ENCODE results near the gene IL1RL2.

IL1RL2 gene

DNA sequence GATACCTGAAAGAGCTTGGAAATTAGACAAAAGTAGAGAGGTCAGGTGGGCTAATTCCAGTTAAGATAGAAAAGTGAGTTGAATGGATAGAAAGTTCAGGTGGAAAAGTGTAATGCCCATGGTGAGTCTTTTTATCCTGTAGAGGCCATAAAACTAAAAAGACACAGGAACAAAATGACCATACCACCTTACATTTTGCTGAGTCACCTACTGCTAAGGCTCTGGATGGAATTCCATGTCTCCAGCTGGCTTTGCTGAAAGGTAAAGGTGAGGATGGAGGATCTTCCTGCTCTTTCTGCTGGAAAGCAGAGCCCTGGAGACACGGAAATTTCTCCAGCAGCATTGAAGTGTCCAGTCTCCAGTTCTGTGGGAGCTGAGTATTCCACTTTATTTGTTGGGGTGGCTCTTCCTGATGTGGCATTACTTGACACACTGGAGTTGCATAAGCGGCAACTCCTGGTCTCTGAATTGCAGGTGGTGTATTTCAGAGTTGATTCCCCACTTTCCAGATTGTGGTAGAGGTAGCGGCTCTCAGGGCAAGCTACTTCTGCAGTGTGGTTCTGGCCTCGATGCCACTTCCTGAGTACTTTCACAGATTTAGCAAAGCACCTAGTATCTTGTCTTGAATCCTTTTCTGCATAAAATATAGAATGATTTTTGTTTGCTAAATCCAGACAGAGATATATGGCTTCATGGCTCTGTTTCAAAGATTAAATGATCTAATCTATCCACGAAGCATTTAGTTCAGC, 10.7 kb downstream of the IL1RL2 start:
- DNase-seq = no peak

DNA sequence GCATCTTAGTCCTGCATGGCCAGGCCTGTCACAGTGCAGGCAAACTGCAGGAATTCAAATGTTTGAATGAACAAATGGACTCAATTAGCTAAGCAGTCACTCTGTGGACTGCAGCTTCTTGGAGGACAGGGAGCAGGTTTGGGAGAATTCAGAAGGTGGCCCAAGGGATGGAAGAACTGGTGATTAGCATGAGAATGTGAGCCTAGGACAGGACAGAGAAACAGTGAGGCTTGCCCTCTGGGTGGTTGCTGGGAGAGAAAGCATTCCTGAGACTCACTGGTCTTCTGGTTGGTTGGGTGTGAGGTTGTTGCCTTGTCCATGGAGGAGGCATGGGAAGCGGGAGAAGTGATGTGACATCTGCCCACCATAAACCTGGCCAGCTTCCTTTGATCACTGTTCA, 13.7 kb downstream of the IL1RL2 start:
- no peak for DNase-seq

DNA sequence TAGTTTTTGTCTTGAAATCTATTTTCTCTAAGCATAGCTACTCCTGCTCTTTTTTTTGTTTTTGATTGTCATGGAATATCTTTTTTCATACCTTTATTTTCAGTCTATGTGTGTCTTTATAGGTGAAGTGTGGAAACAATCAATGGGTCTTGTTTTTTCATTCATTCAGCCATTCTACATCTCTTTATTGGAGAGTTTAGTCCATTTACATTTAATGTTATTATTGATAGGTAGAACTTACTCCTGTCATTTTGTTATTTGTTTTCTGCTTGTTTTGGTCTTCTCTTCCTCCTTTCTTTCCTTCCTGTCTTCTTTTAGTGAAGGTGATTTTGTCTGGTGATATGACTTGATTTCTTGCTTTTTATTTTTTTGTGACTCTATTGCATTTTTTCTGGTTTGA, 17.8 kb downstream of the IL1RL2 start:
- no peak for DNase-seq

DNA sequence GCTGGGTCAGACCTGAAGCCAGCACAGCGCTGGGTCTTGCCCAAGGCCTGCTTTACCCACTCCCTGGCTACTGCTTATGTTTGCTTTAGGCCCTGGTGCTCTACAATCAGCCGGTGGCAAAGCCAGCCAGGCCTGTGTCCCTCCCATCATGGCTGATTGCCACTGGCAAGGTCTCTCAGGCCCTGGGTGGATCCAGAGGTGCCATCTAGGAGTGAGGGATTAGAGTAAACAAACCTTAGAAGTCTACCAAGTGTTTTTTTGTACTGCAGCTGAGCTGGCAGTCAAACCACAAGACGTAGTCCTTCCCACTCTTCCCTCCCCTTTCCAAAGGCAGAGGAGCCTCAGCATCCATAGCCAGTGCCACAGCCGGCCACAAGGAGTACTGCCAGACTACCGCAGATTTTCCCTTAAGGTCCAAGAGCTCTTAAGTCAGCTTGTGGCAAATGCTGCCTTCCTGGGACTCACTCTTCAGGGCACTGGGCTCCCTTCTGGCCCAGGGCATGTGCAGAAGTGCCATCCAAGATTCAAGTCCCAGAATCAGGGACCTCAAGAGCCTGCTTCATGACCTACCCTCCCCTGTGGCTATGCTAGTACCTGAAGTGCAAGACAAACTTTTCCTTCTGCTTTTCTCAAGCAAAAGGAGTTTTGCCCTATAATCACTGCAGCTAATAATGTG, 20.0 kb downstream of the IL1RL2 start:
- DNase-seq = no peak

DNA sequence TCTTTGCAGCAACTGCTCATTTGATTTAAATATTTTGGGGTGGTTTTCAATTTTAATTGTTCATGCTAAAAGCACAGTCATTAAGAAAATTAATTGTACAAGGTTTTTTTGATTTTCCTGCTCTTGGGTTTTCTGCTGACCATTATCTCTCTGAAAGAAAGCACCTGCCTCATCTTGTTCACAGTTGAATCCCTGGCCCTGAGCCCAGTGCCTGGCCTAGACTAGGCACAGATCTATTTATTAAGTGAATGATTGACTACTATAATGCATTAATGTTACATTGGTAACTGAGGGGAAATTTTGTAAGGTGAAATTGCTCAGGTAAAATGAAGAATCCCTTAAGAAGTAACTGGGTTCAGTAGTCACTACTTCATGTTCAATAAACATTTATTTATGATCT, 22.0 kb downstream of the IL1RL2 start:
- no peak for DNase-seq

DNA sequence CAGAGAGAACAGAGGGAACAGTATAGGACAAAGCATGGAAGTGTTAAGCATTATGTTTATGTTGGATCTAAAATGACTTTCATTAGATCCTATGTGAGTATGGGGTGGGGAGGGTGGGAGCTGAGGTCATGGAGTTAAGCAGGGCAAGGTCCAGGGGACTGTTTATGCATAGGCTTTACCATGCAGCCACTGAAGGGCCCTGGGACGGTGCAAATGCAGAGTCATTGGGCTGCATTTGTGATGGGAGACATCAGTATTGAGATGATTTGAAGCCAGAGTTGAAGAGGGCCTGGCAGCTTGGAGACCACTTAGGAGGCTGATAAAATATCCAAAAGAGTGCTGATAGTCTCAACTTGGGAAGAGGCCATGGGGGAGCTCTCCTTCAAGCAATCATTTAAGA, 22.7 kb downstream of the IL1RL2 start:
- DNase-seq = no peak

DNA sequence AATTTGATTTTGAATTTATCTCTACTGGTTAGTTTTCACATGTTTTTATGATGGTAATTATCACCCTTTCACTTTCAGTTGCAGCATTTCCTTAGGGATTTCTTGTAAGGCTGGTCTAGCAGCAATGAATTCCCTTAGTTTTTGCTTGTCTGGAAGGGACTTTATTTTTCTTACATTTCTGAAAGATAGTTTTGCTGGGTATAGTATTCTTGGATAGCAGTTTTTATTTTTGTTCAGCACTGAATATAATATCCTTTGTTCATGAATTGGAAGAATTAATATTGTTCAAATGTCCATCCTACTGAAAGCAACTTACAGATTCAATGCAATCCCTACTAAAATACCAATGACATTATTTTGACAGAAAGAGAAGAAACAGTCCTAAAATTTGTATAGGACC, 30.2 kb downstream of the IL1RL2 start:
- no peak for DNase-seq

DNA sequence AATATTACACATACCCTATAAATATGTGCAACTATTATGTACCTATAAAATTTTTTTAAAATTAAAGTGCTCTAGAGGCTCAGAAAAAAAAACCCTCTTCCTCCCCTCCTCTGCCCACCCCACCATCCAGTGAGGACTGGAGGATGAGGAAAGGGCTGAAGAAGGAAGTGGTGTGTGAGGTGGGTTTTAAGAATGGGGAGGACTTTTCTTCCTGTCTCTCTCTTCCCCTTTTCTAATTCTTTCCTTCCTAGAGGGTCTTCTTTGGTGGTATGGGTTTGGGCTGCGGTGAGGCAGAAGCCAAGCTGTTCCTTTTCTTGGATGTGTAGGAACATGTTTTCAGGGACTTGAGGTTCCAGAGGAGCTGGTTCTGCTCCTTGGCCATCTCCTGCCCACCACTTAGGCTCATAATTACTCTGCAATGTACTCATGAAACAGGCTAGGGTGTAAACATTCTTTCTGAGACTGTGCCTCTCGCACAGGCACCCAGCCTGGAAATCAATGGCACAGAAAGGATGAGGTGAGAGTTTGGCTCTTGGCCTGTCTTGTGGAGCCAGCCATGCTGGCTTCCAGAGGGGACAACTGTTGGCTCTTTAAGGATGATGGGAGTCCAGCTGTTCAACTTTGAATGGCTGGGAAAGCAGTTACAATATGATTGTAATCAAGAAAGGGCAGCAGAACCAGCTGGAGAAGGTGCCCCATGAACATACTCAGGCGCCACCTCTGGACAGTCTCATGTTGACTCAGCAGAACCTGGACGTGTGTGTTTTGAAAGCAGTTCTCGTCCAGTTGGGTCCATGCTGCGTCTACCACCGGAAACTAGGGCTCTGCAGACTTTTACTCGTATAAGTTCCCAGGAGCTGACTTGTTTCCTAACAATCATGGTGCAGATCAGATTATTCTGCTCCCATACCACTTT, 38.3 kb downstream of the IL1RL2 start:
- no peak for DNase-seq

DNA sequence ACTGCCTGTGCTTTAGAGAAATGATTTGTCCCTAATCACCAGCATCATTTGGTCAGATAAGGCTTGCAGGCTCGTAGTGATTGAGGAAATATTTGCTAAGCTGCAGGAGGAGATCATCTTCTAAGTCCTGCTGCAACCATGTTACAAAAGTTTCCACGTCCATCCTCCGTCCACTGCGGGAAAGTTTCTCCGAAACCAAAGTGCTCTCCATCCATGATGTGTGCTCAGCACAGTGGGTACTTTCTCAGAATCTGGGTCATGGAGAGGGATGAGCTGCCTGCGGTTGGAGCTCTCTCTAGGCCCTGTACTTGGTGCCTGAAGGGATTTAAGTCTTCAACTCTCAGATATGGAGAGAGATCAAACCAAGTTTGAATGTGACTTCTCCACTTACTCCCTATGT, 39.3 kb downstream of the IL1RL2 start:
- DNase-seq = no peak

DNA sequence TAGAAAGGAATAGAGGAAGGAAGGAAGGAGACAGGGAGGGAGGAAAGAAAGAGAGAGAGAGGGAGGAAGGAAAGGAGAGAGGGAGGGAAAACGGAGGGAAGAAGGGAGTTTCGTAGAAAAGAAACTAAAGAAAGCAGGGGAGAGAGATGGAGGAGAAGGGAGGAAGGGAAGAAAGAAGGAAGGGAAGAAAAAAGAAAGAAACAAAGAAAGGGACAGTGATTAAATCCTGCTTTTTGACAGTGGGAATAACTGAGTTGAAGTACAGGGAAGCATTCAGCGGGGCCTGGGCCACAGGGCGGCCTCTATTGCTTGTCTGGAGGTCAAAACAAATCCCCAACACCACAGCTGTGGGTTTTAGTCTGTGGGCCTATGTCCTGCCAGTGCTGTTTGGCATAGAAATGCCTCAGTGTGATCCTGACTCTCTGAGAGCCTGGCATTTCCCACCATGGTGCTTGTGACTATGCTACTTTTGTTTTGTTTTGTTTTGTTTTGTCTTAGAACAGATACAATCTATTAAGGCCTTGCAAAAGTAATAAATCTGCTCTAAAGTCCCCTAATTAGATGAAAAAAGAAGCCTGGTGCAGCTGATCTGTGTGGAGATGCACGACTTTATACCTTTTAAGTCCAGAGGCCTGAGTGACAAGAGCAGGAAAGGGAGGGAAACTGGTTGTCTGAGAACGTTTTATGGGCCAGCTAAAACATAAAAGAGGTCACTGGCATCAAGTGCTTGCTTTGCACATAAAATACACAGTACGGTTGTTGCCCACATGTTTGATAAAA, 40.0 kb downstream of the IL1RL2 start:
- no peak for DNase-seq

DNA sequence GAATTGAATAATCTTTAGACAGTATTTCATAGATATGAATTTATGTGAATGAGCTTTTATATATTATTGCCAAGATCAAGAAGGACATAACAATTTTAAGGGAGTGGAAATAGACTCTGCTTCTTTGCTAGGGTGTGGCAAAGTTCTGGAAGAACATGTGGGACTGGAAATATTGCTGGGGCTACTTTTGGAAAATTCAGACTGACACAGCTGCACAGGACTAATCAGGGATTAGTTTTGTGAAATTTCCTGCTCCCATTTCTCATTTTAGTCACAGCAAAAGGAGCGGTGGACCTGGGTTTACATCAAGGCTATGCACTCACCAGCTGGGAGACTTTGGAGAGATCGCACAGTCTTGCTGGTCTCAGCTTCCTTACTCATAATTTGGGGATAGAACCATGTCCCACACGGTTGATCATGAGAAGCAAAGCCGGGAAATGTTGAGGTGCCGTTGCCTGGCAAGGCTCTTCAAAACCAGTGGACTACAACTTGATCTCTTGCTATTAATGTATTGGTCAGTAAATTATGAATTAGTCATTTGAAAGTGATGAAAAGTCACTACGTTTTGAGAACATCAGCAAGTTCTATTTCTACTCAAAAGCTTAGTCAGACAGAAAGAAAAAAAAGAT, 42.4 kb downstream of the IL1RL2 start:
- DNase-seq = no peak

DNA sequence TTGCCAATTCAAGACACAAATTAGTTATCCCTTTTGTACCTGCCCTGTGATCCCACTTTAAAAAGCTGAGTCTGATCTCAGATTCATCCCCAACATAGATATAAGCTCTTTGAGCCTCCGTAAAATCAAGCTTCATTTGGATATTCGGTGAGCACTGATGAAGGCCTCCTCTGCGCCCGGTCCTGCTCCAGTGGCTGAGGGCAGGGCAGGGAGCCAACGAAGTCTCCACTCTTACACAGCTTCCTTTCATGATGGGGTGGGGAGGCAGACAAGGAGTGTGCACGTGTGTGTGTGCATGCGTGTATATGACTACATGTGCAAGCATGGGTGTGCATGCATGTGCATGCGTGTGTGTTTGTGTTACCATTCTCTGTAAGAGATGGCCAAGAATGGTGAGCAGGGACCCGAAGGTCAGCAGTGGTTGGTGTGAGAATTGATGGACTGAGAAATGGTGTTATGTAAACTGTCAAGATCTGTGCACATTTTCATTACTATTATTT, 43.6 kb downstream of the IL1RL2 start:
- no peak for DNase-seq

DNA sequence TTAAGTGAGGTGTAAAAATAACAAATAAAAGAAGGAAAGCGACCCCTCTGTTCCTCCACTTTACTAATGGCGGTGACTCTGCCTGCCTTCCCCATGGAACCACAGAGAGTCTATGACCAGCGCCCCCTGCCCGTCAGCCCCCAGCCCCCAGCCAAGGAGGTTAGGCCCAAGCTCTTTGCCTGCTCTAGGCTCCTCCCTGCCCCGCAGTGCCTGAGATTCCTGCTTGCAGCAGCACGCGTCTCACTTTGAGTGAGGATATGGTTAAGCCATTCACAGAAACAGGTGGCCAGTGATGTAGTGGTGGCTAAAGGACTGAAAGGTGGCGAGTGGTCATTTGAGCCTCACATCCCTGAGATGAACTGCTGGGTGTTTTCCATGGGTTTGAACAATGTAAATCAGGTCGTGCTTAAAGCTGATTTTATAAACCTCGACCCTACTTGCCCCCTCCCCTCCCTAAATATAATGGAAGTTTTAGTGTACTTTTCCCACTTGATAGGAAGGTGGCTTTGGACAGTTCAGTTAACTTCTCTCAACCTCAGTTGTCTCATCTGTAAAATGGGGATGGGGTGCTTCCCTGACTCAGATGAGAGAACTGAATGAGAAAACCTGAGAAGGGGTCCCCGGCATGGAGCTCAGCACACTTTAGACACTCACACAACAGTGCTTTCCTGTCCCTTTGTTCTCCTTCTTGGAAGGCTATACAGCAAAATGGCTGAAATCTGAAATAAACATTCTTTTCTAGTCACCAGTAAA, 46.5 kb downstream of the IL1RL2 start:
- DNase-seq = no peak

DNA sequence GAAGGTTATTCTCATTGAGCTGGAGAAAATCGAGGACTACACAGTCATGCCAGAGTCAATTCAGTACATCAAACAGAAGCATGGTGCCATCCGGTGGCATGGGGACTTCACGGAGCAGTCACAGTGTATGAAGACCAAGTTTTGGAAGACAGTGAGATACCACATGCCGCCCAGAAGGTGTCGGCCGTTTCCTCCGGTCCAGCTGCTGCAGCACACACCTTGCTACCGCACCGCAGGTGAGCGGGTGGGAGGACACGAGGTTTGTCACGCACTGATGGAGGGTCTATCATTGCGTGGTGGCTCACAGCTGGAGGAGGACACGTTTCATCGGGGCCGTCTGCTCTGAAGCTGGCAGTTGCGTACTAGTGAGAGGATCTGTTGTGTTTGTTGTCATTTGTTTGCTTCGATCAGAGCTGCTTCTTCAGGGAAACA, 48.2 kb downstream of the IL1RL2 start:
- no peak for DNase-seq

DNA sequence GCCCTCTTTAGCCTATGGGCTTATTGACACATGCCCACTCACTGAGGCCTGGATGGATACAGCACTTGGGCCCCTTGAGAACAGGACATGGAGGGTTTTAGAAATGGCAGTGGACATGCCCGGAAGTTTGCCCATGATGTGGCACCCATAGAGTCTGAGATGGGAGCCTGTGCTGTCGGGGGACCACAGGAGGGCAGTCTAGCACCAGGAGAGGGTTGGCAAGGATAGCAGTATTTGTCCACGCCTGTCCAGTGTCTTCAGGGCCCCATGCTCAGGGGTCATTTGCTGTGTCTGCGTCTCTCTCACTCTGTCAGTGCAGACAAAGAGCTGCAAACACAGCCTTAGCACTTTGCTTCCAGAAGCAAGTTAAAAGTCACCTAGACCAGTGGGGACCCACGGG, 48.7 kb downstream of the IL1RL2 start:
- no peak for DNase-seq

DNA sequence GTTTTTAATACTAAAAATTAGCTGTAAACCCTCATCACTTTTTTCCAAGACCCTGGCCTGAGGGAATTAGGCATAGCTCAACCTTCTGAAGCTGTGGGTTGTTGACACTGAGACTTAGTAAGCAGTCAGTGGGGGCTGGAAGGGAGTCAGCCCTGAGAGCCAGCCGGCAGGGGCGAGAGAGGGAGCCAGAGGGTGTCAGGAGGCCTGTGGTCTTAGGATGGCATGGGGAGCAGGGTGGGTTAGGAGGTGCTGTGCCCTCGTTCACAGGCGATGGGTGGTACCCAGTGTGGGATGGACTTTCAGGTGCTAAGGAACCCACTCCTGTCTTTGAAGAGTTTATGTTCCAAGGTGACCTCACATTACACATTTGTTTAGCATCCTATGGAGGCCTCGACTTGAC, 49.3 kb downstream of the IL1RL2 start:
- no peak for DNase-seq

DNA sequence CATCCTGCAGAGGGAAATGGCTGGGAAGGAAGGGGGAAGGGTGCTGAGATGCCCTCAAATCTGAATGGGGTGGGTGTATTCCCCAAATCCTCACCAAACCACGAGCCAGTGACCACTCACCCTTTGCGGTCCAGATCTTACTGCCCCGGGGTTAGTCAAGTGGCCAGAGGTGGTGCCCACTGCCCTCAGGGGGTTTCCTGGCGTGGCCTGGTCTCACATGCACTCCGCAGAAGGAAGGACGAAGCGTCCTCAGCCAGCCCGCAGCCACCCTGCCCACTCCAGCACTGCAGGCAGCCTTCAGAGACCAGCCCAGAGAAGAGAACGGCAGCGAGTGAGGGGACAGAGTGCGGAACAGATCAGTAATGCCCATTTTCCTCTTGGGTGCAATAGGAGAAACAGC, 50.4 kb downstream of the IL1RL2 start:
- no peak for DNase-seq

DNA sequence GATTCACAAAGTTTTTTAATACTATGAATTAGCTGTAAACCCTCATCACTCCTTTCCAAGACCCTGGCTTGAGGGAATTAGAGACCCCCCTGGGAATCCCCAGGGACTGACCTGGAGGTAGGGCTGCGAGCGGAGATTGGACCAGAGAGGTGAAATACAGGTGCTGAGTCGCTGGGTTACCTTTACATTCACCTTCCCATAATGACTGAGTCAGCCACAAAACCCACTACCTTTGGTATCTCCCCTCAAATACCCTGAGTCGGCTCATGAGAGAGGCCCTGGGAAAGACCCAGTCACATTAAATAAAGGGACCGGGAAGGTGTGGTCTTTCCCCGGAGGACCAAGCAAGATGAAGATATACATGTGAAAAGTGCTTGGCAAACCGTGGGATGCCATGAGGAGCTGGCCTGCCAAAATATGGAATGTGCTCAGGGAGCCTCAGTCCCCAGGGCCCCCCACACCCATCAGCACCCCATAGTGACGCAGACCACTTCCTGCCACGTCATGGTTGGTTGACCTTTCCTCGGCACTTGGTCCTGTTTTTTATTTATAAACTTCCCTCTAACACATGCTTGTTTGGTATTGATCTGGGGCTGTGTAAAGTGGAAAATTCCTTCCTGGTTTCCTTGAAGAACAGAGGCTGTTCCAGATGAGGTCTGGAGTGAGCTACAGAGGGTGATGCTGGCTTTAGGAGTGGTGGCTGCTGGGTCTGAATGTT, 51.4 kb downstream of the IL1RL2 start:
- no peak for DNase-seq

DNA sequence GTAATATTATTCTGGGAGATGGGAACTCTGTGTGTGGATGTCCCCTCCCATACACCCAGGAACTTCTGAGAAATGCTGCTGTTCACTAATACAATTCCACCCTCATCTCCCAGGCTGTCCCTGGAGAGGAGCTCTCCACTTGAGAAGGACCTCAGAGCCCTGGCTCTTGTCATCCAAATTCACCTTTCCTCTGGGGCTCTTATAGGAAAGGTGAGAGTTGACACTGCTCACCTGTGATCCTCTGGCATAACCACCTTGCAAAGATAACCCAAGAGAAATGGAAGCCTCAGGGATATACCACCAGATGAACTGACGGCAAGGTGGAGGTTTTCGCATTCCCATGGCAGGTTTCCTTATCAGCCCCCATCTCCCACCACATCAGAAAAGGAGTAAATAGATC, 52.0 kb downstream of the IL1RL2 start:
- no peak for DNase-seq

DNA sequence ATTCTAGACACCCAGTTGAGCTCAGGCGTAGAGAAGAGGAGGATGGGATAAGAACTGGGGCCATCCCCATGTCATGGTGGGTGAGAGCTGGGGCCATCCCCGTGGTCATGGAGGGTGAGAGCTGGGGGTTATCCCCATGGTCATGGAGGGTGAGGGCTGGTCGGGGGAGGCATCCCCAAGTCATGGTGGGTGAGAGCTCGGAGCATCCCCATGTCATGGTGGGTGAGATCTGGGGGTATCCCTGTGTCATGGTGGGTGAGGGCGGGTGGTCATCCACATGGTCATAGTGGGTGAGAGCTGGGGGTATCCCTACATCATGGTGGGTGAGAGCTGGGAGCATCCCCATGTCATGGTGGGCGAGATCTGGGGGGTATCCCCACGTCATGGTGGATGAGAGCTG, 52.5 kb downstream of the IL1RL2 start:
- DNase-seq = no peak

Measured in cortex of kidney (tissue), 1 donor.